Measurements from ENCODE around the gene MPPED2.

The MPPED2 gene

DNA sequence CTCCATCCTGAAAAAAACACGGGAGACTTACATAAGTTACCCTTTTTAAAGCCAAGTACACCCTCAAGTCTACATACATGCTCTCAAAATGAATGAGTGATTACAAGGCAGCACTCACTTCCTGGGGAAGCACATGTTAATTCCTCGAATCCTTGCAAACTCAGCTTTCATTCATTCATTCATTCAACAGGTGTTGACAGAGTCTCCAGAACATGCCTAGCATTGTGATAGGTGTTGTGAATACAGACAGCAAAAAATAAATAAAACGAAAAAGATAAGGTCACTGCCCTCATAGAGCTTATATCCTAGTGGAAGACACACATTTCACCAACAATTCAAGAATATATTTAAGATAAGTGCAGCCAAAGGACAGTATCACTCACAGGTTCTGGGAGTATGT lies 19.7 kb downstream of the MPPED2 start:
- TF ChIP-seq TAF1 (IDR thresholded peaks at IDR 0.05; ENCODE audit: borderline replicate concordance, insufficient read depth, low read length) = no peak
- TF ChIP-seq FOXP2 (optimal IDR thresholded peaks at IDR 0.05; ENCODE audit: borderline replicate concordance, extremely low read depth, extremely low read length, insufficient read depth) = no peak
- no peak for TF ChIP-seq SIN3A (IDR thresholded peaks at IDR 0.05; ENCODE audit: borderline replicate concordance, insufficient read depth, low read length)
- TF ChIP-seq, protein P1, sequence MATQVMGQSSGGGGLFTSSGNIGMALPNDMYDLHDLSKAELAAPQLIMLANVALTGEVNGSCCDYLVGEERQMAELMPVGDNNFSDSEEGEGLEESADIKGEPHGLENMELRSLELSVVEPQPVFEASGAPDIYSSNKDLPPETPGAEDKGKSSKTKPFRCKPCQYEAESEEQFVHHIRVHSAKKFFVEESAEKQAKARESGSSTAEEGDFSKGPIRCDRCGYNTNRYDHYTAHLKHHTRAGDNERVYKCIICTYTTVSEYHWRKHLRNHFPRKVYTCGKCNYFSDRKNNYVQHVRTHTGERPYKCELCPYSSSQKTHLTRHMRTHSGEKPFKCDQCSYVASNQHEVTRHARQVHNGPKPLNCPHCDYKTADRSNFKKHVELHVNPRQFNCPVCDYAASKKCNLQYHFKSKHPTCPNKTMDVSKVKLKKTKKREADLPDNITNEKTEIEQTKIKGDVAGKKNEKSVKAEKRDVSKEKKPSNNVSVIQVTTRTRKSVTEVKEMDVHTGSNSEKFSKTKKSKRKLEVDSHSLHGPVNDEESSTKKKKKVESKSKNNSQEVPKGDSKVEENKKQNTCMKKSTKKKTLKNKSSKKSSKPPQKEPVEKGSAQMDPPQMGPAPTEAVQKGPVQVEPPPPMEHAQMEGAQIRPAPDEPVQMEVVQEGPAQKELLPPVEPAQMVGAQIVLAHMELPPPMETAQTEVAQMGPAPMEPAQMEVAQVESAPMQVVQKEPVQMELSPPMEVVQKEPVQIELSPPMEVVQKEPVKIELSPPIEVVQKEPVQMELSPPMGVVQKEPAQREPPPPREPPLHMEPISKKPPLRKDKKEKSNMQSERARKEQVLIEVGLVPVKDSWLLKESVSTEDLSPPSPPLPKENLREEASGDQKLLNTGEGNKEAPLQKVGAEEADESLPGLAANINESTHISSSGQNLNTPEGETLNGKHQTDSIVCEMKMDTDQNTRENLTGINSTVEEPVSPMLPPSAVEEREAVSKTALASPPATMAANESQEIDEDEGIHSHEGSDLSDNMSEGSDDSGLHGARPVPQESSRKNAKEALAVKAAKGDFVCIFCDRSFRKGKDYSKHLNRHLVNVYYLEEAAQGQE (IDR thresholded peaks at IDR 0.05; ENCODE audit: insufficient read depth in 1 of 2, low read depth in 2 of 2, low read length in 2 of 2) = no peak
- no peak for TF ChIP-seq POLR2AphosphoS5 (IDR thresholded peaks at IDR 0.05; ENCODE audit: low read depth, low read length)

DNA sequence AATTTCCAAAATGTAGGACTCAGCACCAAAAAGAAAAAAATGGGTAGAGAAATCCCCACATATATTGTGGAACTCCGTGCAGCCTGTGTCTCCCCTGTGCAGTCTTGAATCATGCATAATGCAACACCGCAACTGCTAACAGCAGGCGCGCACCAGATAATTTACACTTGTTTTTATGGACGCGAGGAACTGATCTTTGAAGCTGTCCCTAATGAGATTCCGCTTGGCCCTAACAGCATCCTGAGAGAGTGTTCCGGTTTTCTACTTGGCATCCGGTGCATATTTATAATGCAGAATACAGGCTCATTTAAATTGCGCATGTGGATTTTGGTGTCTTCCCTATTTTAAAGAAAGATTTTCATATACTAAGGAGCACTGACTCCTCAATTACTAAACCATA lies 21.1 kb downstream of the MPPED2 start:
- TF ChIP-seq SIN3A (IDR thresholded peaks at IDR 0.05; ENCODE audit: borderline replicate concordance, insufficient read depth, low read length) (no peak), TAF1 (IDR thresholded peaks at IDR 0.05; ENCODE audit: borderline replicate concordance, insufficient read depth, low read length) (no peak), POLR2AphosphoS5 (IDR thresholded peaks at IDR 0.05; ENCODE audit: low read depth, low read length) (no peak), FOXP2 (optimal IDR thresholded peaks at IDR 0.05; ENCODE audit: borderline replicate concordance, extremely low read depth, extremely low read length, insufficient read depth) (no peak)
- TF ChIP-seq, protein P1 (IDR thresholded peaks at IDR 0.05; ENCODE audit: insufficient read depth in 1 of 2, low read depth in 2 of 2, low read length in 2 of 2) = no peak

- no peak for TF ChIP-seq POLR2AphosphoS5 (IDR thresholded peaks at IDR 0.05; ENCODE audit: low read depth, low read length)
- TF ChIP-seq, protein P1 (IDR thresholded peaks at IDR 0.05; ENCODE audit: insufficient read depth in 1 of 2, low read depth in 2 of 2, low read length in 2 of 2) = no peak
- no peak for TF ChIP-seq FOXP2 (optimal IDR thresholded peaks at IDR 0.05; ENCODE audit: borderline replicate concordance, extremely low read depth, extremely low read length, insufficient read depth)
Observed at GRCh38 chr11:30561691-30562415, 24.3 kb downstream of the MPPED2 start.

GRCh38 chr11:30560206-30561106 lies 25.7 kb downstream of the MPPED2 start:
- TF ChIP-seq SIN3A (IDR thresholded peaks at IDR 0.05; ENCODE audit: borderline replicate concordance, insufficient read depth, low read length) (no peak), POLR2AphosphoS5 (IDR thresholded peaks at IDR 0.05; ENCODE audit: low read depth, low read length) (no peak), TAF1 (IDR thresholded peaks at IDR 0.05; ENCODE audit: borderline replicate concordance, insufficient read depth, low read length) (no peak), FOXP2 (optimal IDR thresholded peaks at IDR 0.05; ENCODE audit: borderline replicate concordance, extremely low read depth, extremely low read length, insufficient read depth) (no peak)
- TF ChIP-seq, protein P1 (IDR thresholded peaks at IDR 0.05; ENCODE audit: insufficient read depth in 1 of 2, low read depth in 2 of 2, low read length in 2 of 2) = no peak

All from PFSK-1 (cell line).